Panc1 (cell line): ENCODE measurements around the gene VIPR2.

Source experiments
- CTCF ChIP-seq: fragments of 450-650 bp; IDR thresholded peaks from 2 replicates; pipeline ENCODE4 v1.5.1; 2017; ENCODE audit warnings: mild to moderate bottlenecking
- POLR2AphosphoS5 ChIP-seq: IDR thresholded peaks from 2 replicates; pipeline ENCODE4 v1.6.1; 2012; ENCODE audit warnings: mild to moderate bottlenecking, low read depth, low read length, moderate library complexity

GRCh38 chr7:159027789-159028507 lies 116.7 kb downstream of the VIPR2 start:
- TF ChIP-seq POLR2AphosphoS5 (no peak), CTCF (no peak)
